NB4 (cell line): ENCODE data around the gene TSPAN12.
"Not testable (repeated sequence)": the region's sequence is repeated elsewhere in the genome, so short reads cannot be mapped to it uniquely, and the experiment has no call there.

Experiments
- MYC ChIP-seq: IDR thresholded peaks from 2 replicates; pipeline ENCODE4 v1.6.1; 2011; ENCODE audit warnings: low read depth, low read length
- POLR2A ChIP-seq: IDR thresholded peaks from 2 replicates; pipeline ENCODE4 v1.6.1; 2011; ENCODE audit warnings: mild to moderate bottlenecking; ENCODE audit not compliant: insufficient read length; ENCODE audit errors: extremely low read depth
- TF ChIP-seq, protein P1 (sequence below): IDR thresholded peaks from one replicate; pipeline ENCODE4 v1.5.1; 2012; ENCODE audit warnings: low read depth, low read length
- TF ChIP-seq, protein P2 (sequence below): IDR thresholded peaks from 2 replicates; pipeline ENCODE4 v1.6.1; 2011; ENCODE audit warnings: low read depth, low read length

DNA sequence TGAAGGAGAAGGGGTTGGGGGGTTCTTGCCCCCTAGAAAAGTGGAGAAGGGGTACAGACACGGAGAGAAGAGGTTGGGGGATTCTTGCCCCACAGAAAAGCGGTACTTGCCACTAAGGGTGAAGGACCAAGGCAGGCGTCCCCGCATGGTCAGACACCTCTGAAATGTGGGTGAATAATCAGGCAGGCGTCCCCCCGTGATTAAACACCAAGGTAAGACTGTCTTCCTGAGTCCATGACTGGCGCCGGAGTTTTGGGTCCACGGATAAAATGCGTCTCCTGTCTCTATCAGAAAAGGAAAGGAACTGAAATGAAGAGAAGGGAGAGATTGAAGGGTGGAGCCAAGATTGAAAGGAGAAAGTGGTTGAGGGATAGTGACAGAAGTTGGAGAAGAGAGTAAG, 76.0 kb downstream of the TSPAN12 start:
- TF ChIP-seq, protein P1, sequence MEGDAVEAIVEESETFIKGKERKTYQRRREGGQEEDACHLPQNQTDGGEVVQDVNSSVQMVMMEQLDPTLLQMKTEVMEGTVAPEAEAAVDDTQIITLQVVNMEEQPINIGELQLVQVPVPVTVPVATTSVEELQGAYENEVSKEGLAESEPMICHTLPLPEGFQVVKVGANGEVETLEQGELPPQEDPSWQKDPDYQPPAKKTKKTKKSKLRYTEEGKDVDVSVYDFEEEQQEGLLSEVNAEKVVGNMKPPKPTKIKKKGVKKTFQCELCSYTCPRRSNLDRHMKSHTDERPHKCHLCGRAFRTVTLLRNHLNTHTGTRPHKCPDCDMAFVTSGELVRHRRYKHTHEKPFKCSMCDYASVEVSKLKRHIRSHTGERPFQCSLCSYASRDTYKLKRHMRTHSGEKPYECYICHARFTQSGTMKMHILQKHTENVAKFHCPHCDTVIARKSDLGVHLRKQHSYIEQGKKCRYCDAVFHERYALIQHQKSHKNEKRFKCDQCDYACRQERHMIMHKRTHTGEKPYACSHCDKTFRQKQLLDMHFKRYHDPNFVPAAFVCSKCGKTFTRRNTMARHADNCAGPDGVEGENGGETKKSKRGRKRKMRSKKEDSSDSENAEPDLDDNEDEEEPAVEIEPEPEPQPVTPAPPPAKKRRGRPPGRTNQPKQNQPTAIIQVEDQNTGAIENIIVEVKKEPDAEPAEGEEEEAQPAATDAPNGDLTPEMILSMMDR = not testable (repeated sequence)
- TF ChIP-seq, protein P2, sequence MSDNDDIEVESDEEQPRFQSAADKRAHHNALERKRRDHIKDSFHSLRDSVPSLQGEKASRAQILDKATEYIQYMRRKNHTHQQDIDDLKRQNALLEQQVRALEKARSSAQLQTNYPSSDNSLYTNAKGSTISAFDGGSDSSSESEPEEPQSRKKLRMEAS = not testable (repeated sequence)
- not testable (repeated sequence) for TF ChIP-seq POLR2A, MYC
